NCI-H2107 treated with DMSO at 0.1 percent for 48 hours (cell line): ENCODE results near the gene RAB3IL1.

Experiments
- DNase-seq: peaks from one replicate; lab custom pipeline; 2025; ENCODE audit not compliant: unreplicated experiment; lab: John Stamatoyannopoulos, UW

The RAB3IL1 gene

DNA sequence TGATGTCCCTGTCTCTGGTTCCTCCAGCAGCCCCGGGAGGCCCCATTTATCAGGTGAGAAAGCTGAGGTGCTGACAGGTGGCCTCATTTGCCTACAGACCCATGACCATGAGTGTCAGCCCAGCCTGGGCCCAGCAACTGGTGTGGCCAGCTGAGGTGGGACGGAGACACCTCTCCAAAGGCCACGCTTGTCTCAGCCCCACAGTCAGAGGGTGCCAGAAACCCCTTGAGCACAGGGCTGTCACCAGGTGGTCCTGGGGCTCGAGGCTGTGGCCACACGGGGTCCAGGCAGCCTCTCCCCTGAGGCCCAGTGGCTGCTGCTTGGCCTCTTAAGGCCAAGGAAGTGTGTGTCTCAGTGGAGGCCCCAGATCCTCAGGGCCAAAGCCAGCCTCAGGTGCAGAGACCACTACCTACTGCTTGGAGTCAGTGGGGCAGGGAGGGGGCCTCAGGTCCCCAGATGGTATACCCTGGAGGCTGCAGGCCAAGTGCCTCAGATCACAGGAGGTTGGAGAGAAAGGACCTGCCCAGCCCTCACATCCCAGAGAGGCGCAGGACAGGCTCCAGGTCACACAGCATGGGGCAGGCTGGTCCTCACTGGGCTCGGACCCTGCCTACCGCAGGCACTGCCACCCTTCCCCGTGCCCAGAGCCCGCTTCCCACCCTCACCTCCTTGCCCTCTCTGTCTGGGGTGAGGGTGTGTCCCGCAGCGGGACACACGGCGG lies 11.4 kb downstream of the RAB3IL1 start:
- DNase-seq = no peak

- DNase-seq = no peak
Measured at GRCh38 chr11:61905067-61905696, 12.2 kb downstream of the RAB3IL1 start.

DNA sequence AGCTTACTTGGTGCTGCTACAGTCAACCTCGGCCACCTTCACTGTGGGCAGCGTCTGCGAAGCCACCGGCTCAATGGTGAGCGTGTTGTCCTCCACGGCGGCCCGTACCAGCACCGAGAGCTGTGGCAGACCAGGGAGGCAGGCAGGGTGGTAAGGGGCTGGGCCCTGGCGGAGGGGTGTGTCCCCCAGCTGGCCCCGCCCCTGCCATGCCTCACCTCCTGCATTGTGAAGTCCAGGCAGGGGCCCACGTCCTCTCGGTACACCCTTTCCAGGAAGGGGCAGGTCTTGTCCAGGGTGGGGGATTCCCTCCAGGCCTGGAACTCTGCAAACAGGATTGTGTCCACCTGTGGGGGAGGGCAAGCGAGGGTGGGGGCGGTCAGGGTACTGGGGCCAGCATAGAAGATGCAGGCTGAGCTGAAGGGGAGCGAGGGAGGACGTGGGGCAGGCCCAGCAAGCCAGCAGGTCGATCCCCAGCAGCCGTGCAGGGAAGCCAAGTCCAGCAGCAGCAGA lies 12.8 kb downstream of the RAB3IL1 start:
- no peak for DNase-seq

DNA sequence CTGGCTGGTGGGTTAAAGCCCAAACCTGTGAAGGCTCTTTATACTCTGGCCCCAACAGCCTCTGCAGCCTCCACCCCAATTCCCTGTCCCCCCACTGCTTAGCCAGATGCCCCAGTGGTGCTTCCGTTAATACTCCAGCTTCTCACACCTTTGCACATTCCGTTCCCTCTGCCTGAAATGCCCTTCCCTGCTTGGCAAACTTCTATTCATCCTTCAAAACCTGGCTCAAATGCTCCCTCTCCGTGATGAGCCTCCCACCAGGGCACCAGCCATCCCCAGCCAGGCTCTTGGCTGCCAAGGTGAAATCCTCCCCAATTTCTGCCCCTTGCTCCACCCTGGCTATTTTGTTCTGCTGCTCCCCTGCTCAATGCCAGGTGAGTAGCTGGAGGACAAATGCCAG lies 13.5 kb downstream of the RAB3IL1 start:
- no peak for DNase-seq

GRCh38 chr11:61902313-61902712 lies 15.1 kb downstream of the RAB3IL1 start:
- DNase-seq = no peak

GRCh38 chr11:61901397-61901796 lies 16.0 kb downstream of the RAB3IL1 start:
- DNase-seq = no peak

DNA sequence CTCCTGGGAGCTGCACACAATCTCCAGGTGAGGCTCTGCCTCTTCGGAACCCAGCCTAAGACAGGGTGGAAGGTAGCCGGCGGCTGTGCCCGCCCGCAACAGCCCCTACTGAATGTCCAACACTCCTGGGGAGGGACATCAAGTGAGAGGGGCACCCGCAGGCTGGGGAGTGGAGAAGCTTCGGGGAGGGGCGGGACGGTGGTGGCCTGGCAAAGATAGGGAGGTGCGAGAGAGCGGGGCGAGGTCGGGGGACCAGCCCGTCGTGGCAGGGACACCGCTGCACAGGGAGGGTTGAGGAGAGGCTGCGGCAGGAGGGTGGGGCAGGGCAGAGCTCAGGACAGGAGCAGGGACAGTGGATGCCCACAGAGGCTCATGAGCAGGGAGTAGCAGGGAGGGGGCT lies 17.1 kb downstream of the RAB3IL1 start:
- no peak for DNase-seq

DNA sequence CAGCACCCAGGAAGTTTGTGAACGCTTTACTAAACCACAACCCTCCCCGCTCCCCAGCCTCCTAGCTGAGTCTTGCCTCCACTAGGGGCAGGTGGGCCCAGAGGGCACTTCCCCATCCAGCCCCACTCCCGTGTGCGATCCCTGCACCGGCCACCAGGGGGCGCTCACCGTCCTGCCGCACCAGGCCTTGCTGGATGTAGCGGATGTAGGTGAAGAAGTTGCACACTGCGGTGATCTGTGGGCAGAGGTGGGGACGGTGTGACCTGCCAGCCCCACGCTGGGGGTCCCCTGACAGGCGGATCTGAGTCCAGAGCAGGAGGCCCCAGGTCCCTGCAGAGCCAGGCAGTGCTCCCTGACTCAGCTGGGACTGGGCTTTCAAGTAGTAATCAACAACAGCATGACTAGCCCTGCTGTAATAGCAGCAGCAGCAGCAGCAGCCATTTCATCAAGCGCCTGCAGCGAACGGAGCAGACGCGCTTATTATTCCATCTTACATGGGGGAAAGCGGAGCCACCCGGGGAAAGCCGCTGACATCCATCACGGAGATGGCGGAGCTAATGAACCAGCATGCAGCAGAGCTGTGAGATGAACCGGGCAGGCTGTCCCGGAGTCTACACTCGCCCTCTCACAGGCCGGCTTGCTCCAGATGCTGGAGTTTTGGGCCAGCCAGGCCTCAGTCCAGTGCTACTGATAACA lies 18.1 kb downstream of the RAB3IL1 start:
- peak; percentile 49 for DNase-seq

DNA sequence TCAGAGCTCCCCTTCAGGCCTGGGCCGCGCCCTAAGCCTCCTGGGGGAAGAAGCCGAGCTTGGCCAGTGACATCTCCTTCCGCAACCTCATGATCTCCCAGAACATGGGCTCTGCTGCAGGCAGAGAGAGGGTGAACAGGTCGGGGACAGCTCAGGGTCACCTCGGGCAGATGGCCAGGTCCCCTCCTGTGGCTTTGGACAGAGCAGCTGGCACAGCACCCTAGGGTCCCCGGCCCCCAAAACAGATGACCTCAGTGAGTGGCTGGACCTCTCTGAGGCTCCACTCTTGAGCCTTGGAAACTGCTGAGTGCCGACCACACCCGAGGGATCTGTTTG lies 19.2 kb downstream of the RAB3IL1 start:
- no peak for DNase-seq

- peak; percentile 29 for DNase-seq
Measured at GRCh38 chr11:61897387-61898246, 19.7 kb downstream of the RAB3IL1 start.

GRCh38 chr11:61896665-61897386 lies 20.5 kb downstream of the RAB3IL1 start:
- DNase-seq = no peak

DNA sequence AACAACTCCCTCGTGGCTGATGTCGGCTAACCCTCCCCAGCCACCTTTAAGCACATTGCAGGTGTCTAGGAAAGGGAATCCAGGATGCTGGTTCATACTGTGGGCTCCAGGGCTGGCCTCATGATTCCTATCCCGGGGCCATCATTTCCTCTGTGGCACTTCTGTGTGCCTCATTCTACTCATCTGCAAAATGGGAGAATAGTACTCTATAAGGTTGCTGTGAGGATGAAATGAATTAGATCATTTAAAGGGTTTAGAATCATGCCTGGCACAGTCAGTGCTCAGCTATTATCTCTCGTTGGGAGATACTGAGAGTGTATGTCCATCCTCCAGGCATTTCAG lies 21.7 kb downstream of the RAB3IL1 start:
- DNase-seq = no peak

GRCh38 chr11:61895046-61895717 lies 22.2 kb downstream of the RAB3IL1 start:
- DNase-seq = no peak

GRCh38 chr11:61893981-61894380 lies 23.4 kb downstream of the RAB3IL1 start:
- DNase-seq = no peak

- DNase-seq = peak; percentile 16
Measured at GRCh38 chr11:61892085-61892370, 25.3 kb downstream of the RAB3IL1 start.

- peak; percentile 43 for DNase-seq
Measured at GRCh38 chr11:61891331-61892084, 25.9 kb downstream of the RAB3IL1 start, which contains the start of gene FADS3. FADS3 (minus strand) TSS chr11:61891545; CDS start chr11:61891381, 164 bp downstream.

DNA sequence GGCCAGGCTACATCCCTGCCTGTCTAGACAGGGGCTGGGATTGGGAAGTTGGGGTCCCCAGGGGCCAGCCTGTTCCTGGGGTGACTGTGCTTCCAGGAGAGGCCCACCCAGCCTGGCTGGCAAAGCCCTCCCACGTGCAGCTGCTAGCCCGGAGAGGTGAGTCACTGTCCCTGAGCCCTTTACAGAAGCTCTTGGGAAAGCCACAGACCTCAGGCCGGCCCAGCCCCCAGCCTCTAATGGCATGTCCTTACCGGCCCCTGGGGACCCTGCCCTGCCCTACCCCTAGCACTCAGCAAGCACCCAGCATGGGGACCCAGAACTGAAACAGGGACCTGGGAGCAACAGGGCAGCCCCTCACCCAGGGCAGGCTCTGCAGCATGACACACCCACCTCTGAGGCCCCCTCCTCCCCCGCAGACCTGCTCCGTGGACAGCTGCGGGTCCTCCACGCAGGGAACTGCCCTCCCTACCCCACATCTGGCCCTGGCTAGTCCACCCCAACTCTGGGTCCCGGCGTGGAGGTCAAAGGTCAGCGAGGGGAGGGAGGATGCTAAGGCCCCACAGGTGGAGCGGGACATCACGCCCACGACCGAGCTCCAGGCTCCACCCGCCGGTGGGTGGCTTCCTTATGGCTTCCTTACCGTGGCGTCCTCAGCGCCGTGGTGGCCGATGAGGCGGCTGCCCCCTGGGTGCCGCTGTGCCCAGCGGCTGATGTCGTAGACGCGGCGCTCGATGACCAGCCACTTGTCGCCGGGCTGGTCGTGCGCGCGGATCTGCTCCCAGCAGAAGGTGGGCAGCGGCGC lies 26.6 kb downstream of the RAB3IL1 start:
- DNase-seq = no peak

- DNase-seq = no peak
Measured at GRCh38 chr11:61889831-61890230, 27.5 kb downstream of the RAB3IL1 start.

GRCh38 chr11:61888590-61888989 lies 28.8 kb downstream of the RAB3IL1 start:
- no peak for DNase-seq
